ENCODE results near the gene ORM1.

GRCh38 chr9:114339130-114339908 lies 16.4 kb downstream of the ORM1 start:
- peak; percentile 90 for TF ChIP-seq CTCF (conservative IDR thresholded peaks at IDR 0.05)
- TF ChIP-seq EZH2 (IDR thresholded peaks at IDR 0.05; ENCODE audit: low read depth): no peak

Measured in PC-9 (cell line).